ENCODE results near the gene DESI1. TPM values are rescaled to one million over a fixed set of nuclear protein-coding genes. Genes with fewer than 3 reads are reported as not detected.
A peak's percentile ranks its signal among the peaks of the same experiment; 100 is the strongest.

DESI1 gene
- polyA plus RNA-seq, 1 donor from 2014 or later: 27.5 TPM

DNA sequence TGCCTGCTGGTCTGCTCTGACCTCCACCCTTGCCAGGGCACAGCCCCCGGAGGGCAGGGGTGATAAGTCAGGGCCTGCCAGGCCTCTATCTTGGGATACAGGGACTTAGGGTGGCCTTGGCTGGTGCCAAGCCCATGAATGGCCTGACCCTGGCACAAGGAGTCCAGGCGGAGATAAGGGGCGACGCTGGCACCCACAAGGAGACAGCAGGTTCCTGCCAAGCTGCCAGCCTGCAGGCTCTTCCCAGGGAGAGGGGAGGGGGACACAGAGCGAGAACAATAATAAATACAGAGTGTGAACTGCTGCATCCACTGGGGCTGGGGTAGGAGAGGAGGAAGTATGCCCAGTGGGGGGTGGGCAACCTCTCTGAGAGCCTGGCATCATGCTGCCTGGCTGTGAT is 59.1 kb downstream of the DESI1 start:
- Histone ChIP-seq H3K9me2 (ENCODE audit: insufficient read depth, low read length) (no peaks in the 10 kb centered on the region), H3K36me3 (ENCODE audit: insufficient read depth, low read length) (no peaks in the 10 kb centered on the region), H3F3A (ENCODE audit: insufficient read depth, low read length, poor library complexity, severe bottlenecking) (no peaks in the 10 kb centered on the region), H3K4me3 (ENCODE audit: low read length) (peak overlapping the region; percentile 73), H3K27ac (ENCODE audit: low read length) (peak overlapping the region; percentile 83), H2AFZ (ENCODE audit: low read depth, low read length) (no peak overlapping the region), H3K79me2 (replicated peaks; ENCODE audit: insufficient read depth, low read length) (no peaks in the 10 kb centered on the region), H3K9me3 (ENCODE audit: low read length) (no peaks in the 10 kb centered on the region), H3K4me2 (ENCODE audit: low read length) (peak overlapping the region; percentile 84), H4K20me1 (ENCODE audit: insufficient read depth) (no peaks in the 10 kb centered on the region), H3K9ac (ENCODE audit: low read length) (peak overlapping the region; percentile 82), H3K27me3 (ENCODE audit: insufficient read depth, low read depth, low read length) (no peaks in the 10 kb centered on the region)
- TF ChIP-seq, protein P1, sequence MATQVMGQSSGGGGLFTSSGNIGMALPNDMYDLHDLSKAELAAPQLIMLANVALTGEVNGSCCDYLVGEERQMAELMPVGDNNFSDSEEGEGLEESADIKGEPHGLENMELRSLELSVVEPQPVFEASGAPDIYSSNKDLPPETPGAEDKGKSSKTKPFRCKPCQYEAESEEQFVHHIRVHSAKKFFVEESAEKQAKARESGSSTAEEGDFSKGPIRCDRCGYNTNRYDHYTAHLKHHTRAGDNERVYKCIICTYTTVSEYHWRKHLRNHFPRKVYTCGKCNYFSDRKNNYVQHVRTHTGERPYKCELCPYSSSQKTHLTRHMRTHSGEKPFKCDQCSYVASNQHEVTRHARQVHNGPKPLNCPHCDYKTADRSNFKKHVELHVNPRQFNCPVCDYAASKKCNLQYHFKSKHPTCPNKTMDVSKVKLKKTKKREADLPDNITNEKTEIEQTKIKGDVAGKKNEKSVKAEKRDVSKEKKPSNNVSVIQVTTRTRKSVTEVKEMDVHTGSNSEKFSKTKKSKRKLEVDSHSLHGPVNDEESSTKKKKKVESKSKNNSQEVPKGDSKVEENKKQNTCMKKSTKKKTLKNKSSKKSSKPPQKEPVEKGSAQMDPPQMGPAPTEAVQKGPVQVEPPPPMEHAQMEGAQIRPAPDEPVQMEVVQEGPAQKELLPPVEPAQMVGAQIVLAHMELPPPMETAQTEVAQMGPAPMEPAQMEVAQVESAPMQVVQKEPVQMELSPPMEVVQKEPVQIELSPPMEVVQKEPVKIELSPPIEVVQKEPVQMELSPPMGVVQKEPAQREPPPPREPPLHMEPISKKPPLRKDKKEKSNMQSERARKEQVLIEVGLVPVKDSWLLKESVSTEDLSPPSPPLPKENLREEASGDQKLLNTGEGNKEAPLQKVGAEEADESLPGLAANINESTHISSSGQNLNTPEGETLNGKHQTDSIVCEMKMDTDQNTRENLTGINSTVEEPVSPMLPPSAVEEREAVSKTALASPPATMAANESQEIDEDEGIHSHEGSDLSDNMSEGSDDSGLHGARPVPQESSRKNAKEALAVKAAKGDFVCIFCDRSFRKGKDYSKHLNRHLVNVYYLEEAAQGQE (IDR thresholded peaks at IDR 0.05; ENCODE audit: borderline replicate concordance): no peak
- TF ChIP-seq SMC3 (conservative IDR thresholded peaks at IDR 0.05; ENCODE audit: poor library complexity) (no peak), MXI1 (conservative IDR thresholded peaks at IDR 0.05; ENCODE audit: poor library complexity, severe bottlenecking) (no peak), EP300 (conservative IDR thresholded peaks at IDR 0.05; ENCODE audit: poor library complexity, severe bottlenecking) (no peak), TAF1 (IDR thresholded peaks at IDR 0.05; ENCODE audit: low read depth) (no peak)

DNA sequence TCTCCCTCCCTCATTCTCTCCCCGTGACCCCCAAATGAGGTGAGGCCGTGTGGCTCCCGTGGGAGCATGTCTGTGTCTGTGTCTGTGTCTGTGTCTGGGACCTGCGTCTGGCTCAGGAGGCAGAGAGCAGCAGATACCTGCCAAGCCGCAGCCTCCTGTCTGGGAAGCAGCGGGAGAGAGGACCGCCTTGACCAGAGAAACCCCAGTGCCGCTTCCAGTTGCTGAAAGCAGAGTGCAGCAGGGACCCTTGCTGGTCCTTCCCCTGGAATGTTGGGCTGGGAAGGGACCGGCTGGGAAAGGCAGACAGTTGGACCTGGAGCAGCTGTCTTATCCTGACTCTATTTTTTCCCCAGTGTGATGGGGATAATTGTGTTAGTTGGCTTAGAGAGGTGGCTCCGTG is 59.5 kb downstream of the DESI1 start:
- TF ChIP-seq TAF1 (IDR thresholded peaks at IDR 0.05; ENCODE audit: low read depth) (no peak), EP300 (conservative IDR thresholded peaks at IDR 0.05; ENCODE audit: poor library complexity, severe bottlenecking) (no peak), SMC3 (conservative IDR thresholded peaks at IDR 0.05; ENCODE audit: poor library complexity) (no peak), EZH2 (IDR thresholded peaks at IDR 0.05; ENCODE audit: borderline replicate concordance, insufficient read depth, low read length, poor library complexity, severe bottlenecking) (no peak), POLR2AphosphoS5 (IDR thresholded peaks at IDR 0.05) (no peak), RAD21 (conservative IDR thresholded peaks at IDR 0.05) (no peak), MXI1 (conservative IDR thresholded peaks at IDR 0.05; ENCODE audit: poor library complexity, severe bottlenecking) (no peak)
- TF ChIP-seq, protein P1 (IDR thresholded peaks at IDR 0.05; ENCODE audit: borderline replicate concordance): no peak
- TF ChIP-seq, protein P2, sequence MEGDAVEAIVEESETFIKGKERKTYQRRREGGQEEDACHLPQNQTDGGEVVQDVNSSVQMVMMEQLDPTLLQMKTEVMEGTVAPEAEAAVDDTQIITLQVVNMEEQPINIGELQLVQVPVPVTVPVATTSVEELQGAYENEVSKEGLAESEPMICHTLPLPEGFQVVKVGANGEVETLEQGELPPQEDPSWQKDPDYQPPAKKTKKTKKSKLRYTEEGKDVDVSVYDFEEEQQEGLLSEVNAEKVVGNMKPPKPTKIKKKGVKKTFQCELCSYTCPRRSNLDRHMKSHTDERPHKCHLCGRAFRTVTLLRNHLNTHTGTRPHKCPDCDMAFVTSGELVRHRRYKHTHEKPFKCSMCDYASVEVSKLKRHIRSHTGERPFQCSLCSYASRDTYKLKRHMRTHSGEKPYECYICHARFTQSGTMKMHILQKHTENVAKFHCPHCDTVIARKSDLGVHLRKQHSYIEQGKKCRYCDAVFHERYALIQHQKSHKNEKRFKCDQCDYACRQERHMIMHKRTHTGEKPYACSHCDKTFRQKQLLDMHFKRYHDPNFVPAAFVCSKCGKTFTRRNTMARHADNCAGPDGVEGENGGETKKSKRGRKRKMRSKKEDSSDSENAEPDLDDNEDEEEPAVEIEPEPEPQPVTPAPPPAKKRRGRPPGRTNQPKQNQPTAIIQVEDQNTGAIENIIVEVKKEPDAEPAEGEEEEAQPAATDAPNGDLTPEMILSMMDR (IDR thresholded peaks at IDR 0.05; ENCODE audit: poor library complexity, severe bottlenecking): no peak
- no peaks in the 10 kb centered on the region for H3K9me2 ChIP-seq (ENCODE audit: insufficient read depth, low read length)
- H3K4me3 ChIP-seq (ENCODE audit: low read length): peak overlapping the region; percentile 73
- H3K4me2 ChIP-seq (ENCODE audit: low read length): peak overlapping the region; percentile 84
- H3K9ac ChIP-seq (ENCODE audit: low read length): peak overlapping the region; percentile 82
- no peaks in the 10 kb centered on the region for H4K20me1 ChIP-seq (ENCODE audit: insufficient read depth)
- H3K27me3 ChIP-seq (ENCODE audit: insufficient read depth, low read depth, low read length): no peaks in the 10 kb centered on the region
- H3K36me3 ChIP-seq (ENCODE audit: insufficient read depth, low read length): no peaks in the 10 kb centered on the region
- no peaks in the 10 kb centered on the region for H3F3A ChIP-seq (ENCODE audit: insufficient read depth, low read length, poor library complexity, severe bottlenecking)
- peak overlapping the region; percentile 73 for H2AFZ ChIP-seq (ENCODE audit: low read depth, low read length)
- H3K9me3 ChIP-seq (ENCODE audit: low read length): no peaks in the 10 kb centered on the region
- peak overlapping the region; percentile 83 for H3K27ac ChIP-seq (ENCODE audit: low read length)
- H3K79me2 ChIP-seq (replicated peaks; ENCODE audit: insufficient read depth, low read length): no peaks in the 10 kb centered on the region

Data from neural cell (in vitro differentiated cells).